MCF 10A (cell line): ENCODE measurements around the gene XXYLT1. TPM values are rescaled to one million over a fixed set of nuclear protein-coding genes. Genes with fewer than 3 reads are reported as not detected.

Experiments
- BruUV-seq: library from RNA; stranded (reverse); fragments of 400-500 nt; replicated peaks from 2 replicates; lab custom pipeline; 2021; lab: Mats Ljungman, UMichigan
- CTCF ChIA-PET: fragments of 300-600 bp; sonication (Branson Sonifier 250); formaldehyde crosslinking; extraction: SDS; loops from one replicate; lab custom pipeline; 2021; ENCODE audit warnings: antibody characterized with exemption, inconsistent platforms; lab: Yijun Ruan, JAX
- POLR2A ChIA-PET: fragments of 300-600, 350-650 bp; sonication (Branson Sonifier 250); formaldehyde crosslinking; extraction: SDS; loops from one replicate; lab custom pipeline; 2020; ENCODE audit warnings: antibody characterized with exemption, inconsistent platforms; lab: Yijun Ruan, JAX
- DNase-seq: peaks from one replicate; pipeline ENCODE4 v3.0.0-alpha.2; 2018; ENCODE audit not compliant: unreplicated experiment
- H3K27ac Mint-ChIP-seq: one replicate; pipeline ENCODE4 v1.8.0; 2022; ENCODE audit warnings: mild to moderate bottlenecking, low read depth, mixed read lengths; ENCODE audit not compliant: unreplicated experiment
- H3K27me3 Mint-ChIP-seq: one replicate; pipeline ENCODE4 v1.8.0; 2022; ENCODE audit warnings: mixed read lengths; ENCODE audit not compliant: insufficient read depth, unreplicated experiment
- H3K36me3 Mint-ChIP-seq: one replicate; pipeline ENCODE4 v1.8.0; 2022; ENCODE audit warnings: mild to moderate bottlenecking, moderate library complexity, mixed read lengths; ENCODE audit not compliant: insufficient read depth, unreplicated experiment
- H3K4me1 Mint-ChIP-seq: one replicate; pipeline ENCODE4 v1.8.0; 2022; ENCODE audit warnings: mixed read lengths; ENCODE audit not compliant: insufficient read depth, unreplicated experiment
- H3K4me3 Mint-ChIP-seq: one replicate; pipeline ENCODE4 v1.8.0; 2022; ENCODE audit warnings: mild to moderate bottlenecking, moderate library complexity, mixed read lengths; ENCODE audit not compliant: unreplicated experiment
- H3K9me3 Mint-ChIP-seq: one replicate; pipeline ENCODE4 v1.8.0; 2022; ENCODE audit warnings: mixed read lengths; ENCODE audit not compliant: unreplicated experiment
- intact Hi-C: fragments of 100-400 bp; cut with micrococcal nuclease; formaldehyde crosslinking; loops from 2 replicates; pipeline ENCODE4 v1.14.1; 2022
- microRNA-seq: library from miRNA; unstranded; fragments of <30 nt; microRNA quantifications from one replicate; pipeline ENCODE4 v1.2.0, GENCODE V29; 2022
- total RNA-seq: library from RNA; stranded (reverse); gene quantifications from 2 replicates; pipeline ENCODE4 v1.2.3, GENCODE V29; 2022
- TF ChIP-seq, protein P1 (sequence below): fragments of 200-600 bp; IDR thresholded peaks from one replicate; pipeline ENCODE4 v1.8.0; 2022; ENCODE audit warnings: antibody characterized with exemption, mild to moderate bottlenecking; ENCODE audit not compliant: unreplicated experiment

XXYLT1 gene
- total RNA-seq, 1 experiment from 2014 or later, result 10.0 TPM

DNA sequence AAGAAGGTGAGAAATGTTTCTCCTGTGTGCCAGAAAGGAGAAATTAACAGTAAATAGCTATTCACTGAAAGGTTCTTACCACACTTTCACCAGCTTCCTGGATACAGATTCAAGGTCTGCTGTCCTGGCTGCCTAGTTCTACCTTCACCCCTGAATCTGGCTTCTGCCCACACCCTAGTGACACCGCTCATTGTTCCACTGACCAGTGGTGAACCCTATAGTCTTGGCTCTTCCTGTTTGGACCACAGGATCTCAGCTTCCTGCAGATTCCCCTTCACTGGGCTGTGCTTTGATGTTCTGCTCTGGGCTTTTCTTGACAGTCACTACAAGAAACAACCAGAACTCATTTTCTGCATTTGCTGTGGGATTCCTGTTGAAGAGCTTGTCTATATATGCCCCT is 250.0 kb downstream of the XXYLT1 start:
- no TSS peak for BruUV-seq
- ChIA-PET POLR2A (interaction anchor here (1.0 kb wide), 1 partner anchor 9 kb away, joined by 6 read pairs; no protein-coding TSS in a partner anchor), CTCF (interaction anchor here (1.0 to 1.1 kb wide), 3 partner anchors 11 to 244 kb away, joined by 3 read pairs; no protein-coding TSS in a partner anchor)
- intact Hi-C loops, result no loop called here
- Mint-ChIP-seq H3K4me1 (peaks cover 7% of the 10 kb centered on the region), H3K27me3 (peaks cover 55% of the 10 kb centered on the region), H3K27ac (no peak overlapping the region), H3K36me3 (no peaks in the 10 kb centered on the region), H3K9me3 (no peaks in the 10 kb centered on the region), H3K4me3 (no peak overlapping the region)
- DNase-seq, result no peak
- TF ChIP-seq, protein P1, sequence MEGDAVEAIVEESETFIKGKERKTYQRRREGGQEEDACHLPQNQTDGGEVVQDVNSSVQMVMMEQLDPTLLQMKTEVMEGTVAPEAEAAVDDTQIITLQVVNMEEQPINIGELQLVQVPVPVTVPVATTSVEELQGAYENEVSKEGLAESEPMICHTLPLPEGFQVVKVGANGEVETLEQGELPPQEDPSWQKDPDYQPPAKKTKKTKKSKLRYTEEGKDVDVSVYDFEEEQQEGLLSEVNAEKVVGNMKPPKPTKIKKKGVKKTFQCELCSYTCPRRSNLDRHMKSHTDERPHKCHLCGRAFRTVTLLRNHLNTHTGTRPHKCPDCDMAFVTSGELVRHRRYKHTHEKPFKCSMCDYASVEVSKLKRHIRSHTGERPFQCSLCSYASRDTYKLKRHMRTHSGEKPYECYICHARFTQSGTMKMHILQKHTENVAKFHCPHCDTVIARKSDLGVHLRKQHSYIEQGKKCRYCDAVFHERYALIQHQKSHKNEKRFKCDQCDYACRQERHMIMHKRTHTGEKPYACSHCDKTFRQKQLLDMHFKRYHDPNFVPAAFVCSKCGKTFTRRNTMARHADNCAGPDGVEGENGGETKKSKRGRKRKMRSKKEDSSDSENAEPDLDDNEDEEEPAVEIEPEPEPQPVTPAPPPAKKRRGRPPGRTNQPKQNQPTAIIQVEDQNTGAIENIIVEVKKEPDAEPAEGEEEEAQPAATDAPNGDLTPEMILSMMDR, result no peak

DNA sequence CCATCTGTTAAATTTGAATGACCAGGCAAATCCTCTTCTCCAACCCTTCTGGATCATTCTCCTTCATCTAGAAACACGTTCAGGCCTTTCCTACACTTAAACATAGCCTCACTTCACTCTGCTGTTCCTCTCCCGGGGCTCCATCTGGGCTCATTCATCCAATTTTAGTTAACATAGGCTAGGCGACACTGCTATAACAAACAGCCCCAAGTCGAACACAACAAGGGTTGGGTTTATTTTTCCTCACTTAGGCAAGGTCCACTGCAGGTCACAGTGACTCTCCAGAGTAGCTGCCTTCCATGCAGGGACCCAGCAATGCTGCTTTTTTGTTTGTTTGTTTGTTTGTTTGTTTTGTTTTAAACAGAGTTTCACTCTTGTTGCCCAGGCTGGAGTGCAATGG is 250.8 kb downstream of the XXYLT1 start:
- no peak for DNase-seq
- ChIA-PET POLR2A (interaction anchor here (1.0 kb wide), 2 partner anchors 9 to 10 kb away, joined by 4 to 6 read pairs; no protein-coding TSS in a partner anchor), CTCF (interaction anchor here (0.5 kb wide), 1 partner anchor 789 kb away, joined by 3 read pairs; no protein-coding TSS in a partner anchor)
- Mint-ChIP-seq H3K27me3 (peaks cover 59% of the 10 kb centered on the region), H3K4me1 (peaks cover 7% of the 10 kb centered on the region), H3K27ac (no peak overlapping the region), H3K36me3 (no peaks in the 10 kb centered on the region), H3K9me3 (no peaks in the 10 kb centered on the region), H3K4me3 (no peak overlapping the region)
- TF ChIP-seq, protein P1, result no peak
- intact Hi-C loops, result no loop called here
- BruUV-seq, result no TSS peak

DNA sequence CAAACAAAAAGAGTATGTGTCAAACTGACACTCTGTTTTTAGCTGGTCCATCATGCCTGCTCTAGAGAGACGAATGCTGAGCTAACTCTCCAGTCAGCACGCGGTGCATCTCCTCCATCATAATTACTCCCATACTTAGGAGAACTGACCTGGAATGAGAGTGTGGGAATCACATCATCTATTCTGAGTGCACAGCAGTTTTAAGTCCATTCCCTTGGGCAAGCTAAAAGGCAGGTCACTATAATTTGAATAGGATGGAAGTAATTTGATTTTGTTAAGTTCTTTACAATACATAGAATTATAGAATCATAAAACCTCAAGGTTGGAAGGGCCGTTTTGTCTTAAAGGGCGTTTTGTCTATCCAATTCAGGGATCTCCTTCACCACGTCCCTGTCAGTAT is 251.6 kb downstream of the XXYLT1 start:
- no peak for DNase-seq
- Mint-ChIP-seq H3K9me3 (no peaks in the 10 kb centered on the region), H3K36me3 (no peaks in the 10 kb centered on the region), H3K27me3 (peaks cover 59% of the 10 kb centered on the region), H3K4me3 (no peak overlapping the region), H3K4me1 (peaks cover 7% of the 10 kb centered on the region), H3K27ac (no peak overlapping the region)
- CTCF ChIA-PET, result interaction anchor here (0.7 to 1.0 kb wide), 2 partner anchors 17 to 199 kb away, joined by 3 to 6 read pairs; no protein-coding TSS in a partner anchor
- BruUV-seq, result no TSS peak
- POLR2A ChIA-PET, result interaction anchor here (1.0 to 1.7 kb wide), 2 partner anchors 10 to 11 kb away, joined by 4 to 7 read pairs; no protein-coding TSS in a partner anchor
- TF ChIP-seq, protein P1, result no peak
- intact Hi-C loops, result no loop called here

Small RNAs within 50 kb of the gene (microRNA-seq; reads per million reads assigned to microRNA genes)
- gene MIR3137, result not detected

Other genes with a start within 250 kb of the XXYLT1 start
- 53.2 and 64.3 TPM in 2 replicates for gene ACAP2, start 171.9 kb upstream of the XXYLT1 start, total RNA-seq